ENCODE measurements around the gene SNF8.

SNF8 gene

DNA sequence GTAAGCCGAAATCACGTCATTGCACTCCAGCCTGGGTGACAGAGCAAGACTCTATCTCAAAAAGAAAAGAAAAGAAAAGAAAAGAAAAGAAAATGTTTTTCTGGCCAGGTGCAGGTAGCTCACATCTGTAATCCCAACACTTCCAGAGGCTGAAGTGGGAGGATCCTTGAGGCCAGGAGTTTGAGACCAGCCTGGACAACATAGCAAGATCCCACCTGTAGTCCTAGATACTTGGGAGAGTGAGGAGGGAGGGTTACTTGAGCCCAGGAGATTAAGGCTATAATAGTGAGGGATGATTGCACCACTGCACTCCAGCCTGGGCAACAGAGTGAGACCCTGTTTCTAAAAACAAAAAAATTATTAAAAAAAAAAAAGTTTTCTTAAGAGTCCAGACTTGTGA lies 54.6 kb downstream of the SNF8 start:
- DNase-seq (ENCODE audit: low read depth in 2 of 2) = no peak

GRCh38 chr17:48883171-48883570 lies 61.5 kb downstream of the SNF8 start:
- no peak for DNase-seq (ENCODE audit: low read depth in 2 of 2)

DNA sequence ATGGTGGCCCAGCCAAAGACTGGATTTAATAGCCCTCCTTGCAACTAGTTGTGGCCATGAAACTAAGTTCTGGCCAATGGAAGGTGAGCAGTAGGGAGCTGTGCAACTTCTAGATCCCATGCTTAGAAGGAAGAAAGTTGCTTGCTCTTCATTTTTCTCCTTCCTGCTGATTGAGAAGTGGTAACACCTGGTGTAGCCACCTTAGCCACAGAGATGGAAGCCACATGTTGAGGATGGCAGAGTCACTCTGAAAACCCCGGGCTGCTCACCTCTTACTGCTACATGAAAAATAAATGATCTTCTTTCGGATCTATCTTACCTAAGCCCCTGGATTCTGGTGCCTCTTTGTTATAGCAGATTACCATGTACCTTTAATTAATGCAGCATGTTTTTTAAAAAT lies 62.4 kb downstream of the SNF8 start:
- DNase-seq (ENCODE audit: low read depth in 2 of 2) = no peak

Measured in stimulated activated CD8-positive, alpha-beta memory T cell treated with anti-CD3 and anti-CD28 coated beads, Interleukin-15, amount 100 ng/mL, for 4 hours (primary cell).